Inflammatory macrophage treated with lipopolysaccharide for 4 hours (primary cell): ENCODE results near the gene LRRN2.

Source experiments
- DNase-seq: peaks from one replicate; pipeline ENCODE4 v3.0.0-alpha.2; 2020

Gene LRRN2

GRCh38 chr1:204688776-204689175 is 3.2 kb upstream of the LRRN2 start:
- DNase-seq = no peak

- DNase-seq = no peak
Observed at GRCh38 chr1:204688007-204688406, 2.5 kb upstream of the LRRN2 start.

- no peak for DNase-seq
Observed at GRCh38 chr1:204684571-204685235, 835 bp downstream of the LRRN2 start.

- no peak for DNase-seq
Observed at GRCh38 chr1:204684206-204684570, 1.4 kb downstream of the LRRN2 start.

GRCh38 chr1:204683284-204684205 is 2.0 kb downstream of the LRRN2 start:
- no peak for DNase-seq

- no peak for DNase-seq
Observed at GRCh38 chr1:204680461-204680860, 5.1 kb downstream of the LRRN2 start.

- no peak for DNase-seq
Observed at GRCh38 chr1:204680051-204680450, 5.5 kb downstream of the LRRN2 start.

- no peak for DNase-seq
Observed at GRCh38 chr1:204678721-204679475, 6.6 kb downstream of the LRRN2 start.

GRCh38 chr1:204677864-204678263 is 7.7 kb downstream of the LRRN2 start:
- DNase-seq = no peak

GRCh38 chr1:204676043-204676442 is 9.5 kb downstream of the LRRN2 start:
- DNase-seq = no peak

- no peak for DNase-seq
Observed at GRCh38 chr1:204673909-204674649, 11.5 kb downstream of the LRRN2 start.

GRCh38 chr1:204673209-204673608 is 12.3 kb downstream of the LRRN2 start:
- no peak for DNase-seq

GRCh38 chr1:204672482-204673121 is 12.9 kb downstream of the LRRN2 start:
- no peak for DNase-seq

GRCh38 chr1:204672069-204672468 is 13.5 kb downstream of the LRRN2 start:
- DNase-seq = no peak

- no peak for DNase-seq
Observed at GRCh38 chr1:204670152-204670927, 15.2 kb downstream of the LRRN2 start.

- DNase-seq = no peak
Observed at GRCh38 chr1:204669579-204669978, 16.0 kb downstream of the LRRN2 start.

GRCh38 chr1:204664384-204664651 is 21.2 kb downstream of the LRRN2 start:
- DNase-seq = no peak

GRCh38 chr1:204663644-204664383 is 21.7 kb downstream of the LRRN2 start:
- DNase-seq = no peak

- DNase-seq = no peak
Observed at GRCh38 chr1:204662530-204662929, 23.0 kb downstream of the LRRN2 start.

GRCh38 chr1:204660509-204660908 is 25.0 kb downstream of the LRRN2 start:
- DNase-seq = no peak

- no peak for DNase-seq
Observed at GRCh38 chr1:204659056-204659455, 26.5 kb downstream of the LRRN2 start.
